Prostate gland (tissue), 2 donors: ENCODE data around the gene ZNRF2. TPM values are rescaled to one million over a fixed set of nuclear protein-coding genes. Genes with fewer than 3 reads are reported as not detected.

Experiments used
- DNase-seq: peaks from one replicate; pipeline ENCODE4 v3.0.0-alpha.2; 2019; ENCODE audit warnings: low spot score
- H3K27ac ChIP-seq, 2 donors: fragments of 200-600 bp; sonication (generic); 2 replicates each; pipeline ENCODE4 v1.5.1; 2017 to 2019
- H3K27me3 ChIP-seq: fragments of 200-600 bp; sonication (generic); replicated peaks from 2 replicates; pipeline ENCODE4 v1.5.1; 2019; ENCODE audit not compliant: insufficient read depth
- H3K36me3 ChIP-seq, 2 donors: fragments of 200-600 bp; sonication (generic); 1 replicate in 1 of 2; 2 replicates in 1 of 2; pipeline versions ENCODE4 v1.5.1 to v1.8.1; 2017 to 2019
- H3K4me1 ChIP-seq: fragments of 200-600 bp; sonication (generic); replicated peaks from 2 replicates; pipeline ENCODE4 v1.5.1; 2019
- H3K4me3 ChIP-seq, 2 donors: fragments of 200-600 bp; sonication (generic); 2 replicates each; pipeline ENCODE4 v1.5.1; 2017 to 2019
- H3K9me3 ChIP-seq: fragments of 200-600 bp; sonication (generic); 2 replicates; pipeline ENCODE4 v1.5.1; 2017
- CTCF ChIP-seq, 4 experiments: fragments of 200-600 bp in 2 of 4; fragments of 450-650 bp in 2 of 4; sonication (generic) in 2 of 4; IDR thresholded peaks; 1 replicate in 3 of 4; 2 replicates in 1 of 4; pipeline ENCODE4 v1.5.1; 2016 to 2019; ENCODE audit warnings: antibody characterized with exemption in 4 of 4, mild to moderate bottlenecking in 2 of 4, moderate library complexity in 2 of 4
- POLR2A ChIP-seq: fragments of 450-650 bp; IDR thresholded peaks from one replicate; pipeline ENCODE4 v1.6.1; 2016; ENCODE audit warnings: antibody characterized with exemption, mild to moderate bottlenecking
- POLR2AphosphoS5 ChIP-seq: sonication (generic); formaldehyde crosslinking; IDR thresholded peaks from one replicate; pipeline ENCODE4 v1.6.1; 2017; ENCODE audit warnings: antibody characterized with exemption
- WGBS: methylation state at CpG from one replicate; pipeline ENCODE4 v1.1.5; 2018; 5-methylcytosine and 5-hydroxymethylcytosine counted together
- intact Hi-C: fragments of 100-400 bp; cut with DNase I; formaldehyde crosslinking; loops from one replicate; pipeline ENCODE4 v1.14.2; 2022
- total RNA-seq, 2 donors: library from RNA; depleted of rRNA; stranded (reverse); fragments of >200 nt; gene quantifications; one replicate each; pipeline ENCODE4 v1.1.0, GENCODE V29; 2016

The ZNRF2 gene
- total RNA-seq, 2 donors from 2014 or later: 23.0 to 35.2 TPM

DNA sequence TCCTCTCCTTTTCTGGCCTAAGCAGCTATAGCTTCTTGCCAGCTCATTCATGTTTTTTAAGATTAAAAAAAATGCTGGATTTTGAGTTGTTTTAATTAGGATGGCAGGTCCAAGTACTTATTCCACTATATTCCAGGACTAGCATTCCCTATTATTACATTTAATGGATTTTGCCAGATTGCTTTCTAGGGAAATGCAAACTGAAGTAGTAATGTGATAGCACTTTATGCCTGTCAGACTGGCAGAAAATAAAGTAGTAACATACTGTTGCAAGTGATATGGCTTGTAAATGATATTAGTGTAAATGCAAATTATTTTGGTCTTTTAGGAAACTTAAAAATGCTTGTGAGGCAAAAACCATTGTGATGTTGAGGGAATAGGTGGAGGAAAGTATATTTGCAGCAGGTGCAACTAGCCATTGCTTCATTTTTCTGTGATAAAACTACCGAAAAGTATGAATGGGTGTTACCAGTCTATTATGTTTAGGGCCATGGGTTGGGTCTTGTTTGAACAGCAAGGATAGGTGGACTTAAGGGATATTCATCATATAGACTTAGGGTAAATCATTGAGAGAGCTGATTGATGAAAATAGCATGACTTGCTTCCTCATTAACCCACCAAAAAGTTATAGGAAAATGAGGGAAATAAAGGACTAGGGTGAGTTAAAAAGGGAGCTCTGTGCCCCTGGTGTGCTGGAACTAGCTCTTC, 19.9 kb downstream of the ZNRF2 start:
- H3K27ac ChIP-seq: no peak overlapping the region
- intact Hi-C loops: no loop called here
- 94% methylated on average over 1 of the region's 1 CpG for WGBS
- DNase-seq: no peak
- H3K9me3 ChIP-seq: no peaks in the 10 kb centered on the region
- no peaks in the 10 kb centered on the region for H3K36me3 ChIP-seq
- no peaks in the 10 kb centered on the region for H3K4me1 ChIP-seq
- no peaks in the 10 kb centered on the region for H3K27me3 ChIP-seq
- TF ChIP-seq POLR2AphosphoS5: no peak
- no peak overlapping the region for H3K4me3 ChIP-seq

GRCh38 chr7:30306976-30307375, 22.6 kb downstream of the ZNRF2 start:
- Histone ChIP-seq H3K27me3 (no peaks in the 10 kb centered on the region), H3K4me3 (no peak overlapping the region), H3K27ac (no peak overlapping the region), H3K9me3 (no peaks in the 10 kb centered on the region), H3K36me3 (no peaks in the 10 kb centered on the region), H3K4me1 (peaks cover 3% of the 10 kb centered on the region)
- no peak for DNase-seq
- WGBS: 81% methylated on average over 1 of the region's 1 CpG
- intact Hi-C loops: no loop called here
- no peak for TF ChIP-seq POLR2AphosphoS5
- no peak for TF ChIP-seq POLR2A
- TF ChIP-seq CTCF (IDR thresholded peaks at IDR 0.05): no peak

GRCh38 chr7:30308389-30308788, 24.0 kb downstream of the ZNRF2 start:
- H3K27me3 ChIP-seq: no peaks in the 10 kb centered on the region
- intact Hi-C loops: no loop called here
- 98% methylated on average over 2 of the region's 2 CpGs for WGBS
- H3K4me1 ChIP-seq: peaks cover 3% of the 10 kb centered on the region
- H3K4me3 ChIP-seq: no peak overlapping the region
- H3K9me3 ChIP-seq: no peaks in the 10 kb centered on the region
- H3K27ac ChIP-seq: no peak overlapping the region
- no peaks in the 10 kb centered on the region for H3K36me3 ChIP-seq
- DNase-seq: no peak
- TF ChIP-seq POLR2A (no peak), POLR2AphosphoS5 (no peak), CTCF (IDR thresholded peaks at IDR 0.05) (no peak)

DNA sequence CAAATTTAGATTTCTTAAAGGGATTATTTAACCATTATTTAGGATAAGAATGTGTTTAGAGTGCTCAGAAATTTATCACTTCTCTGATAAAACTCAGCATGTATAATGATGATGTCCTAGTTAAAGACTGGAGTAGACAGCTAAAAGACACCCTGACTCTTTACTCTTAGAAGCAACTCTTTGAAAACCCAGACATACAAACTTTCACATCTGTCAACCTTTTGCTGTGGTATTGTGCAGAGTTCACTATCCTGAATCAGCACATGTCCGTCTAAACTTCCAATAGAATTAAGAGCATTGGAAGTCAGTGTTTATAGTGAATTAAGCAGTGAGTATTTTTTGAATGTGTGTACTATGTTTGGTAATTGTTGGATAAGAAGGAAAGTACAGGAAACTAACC, 24.9 kb downstream of the ZNRF2 start:
- H3K9me3 ChIP-seq: no peaks in the 10 kb centered on the region
- H3K27me3 ChIP-seq: no peaks in the 10 kb centered on the region
- DNase-seq: no peak
- H3K4me1 ChIP-seq: peaks cover 3% of the 10 kb centered on the region
- no peaks in the 10 kb centered on the region for H3K36me3 ChIP-seq
- WGBS: 96% methylated on average over 1 of the region's 1 CpG
- intact Hi-C loops: no loop called here
- TF ChIP-seq CTCF (IDR thresholded peaks at IDR 0.05) (no peak), POLR2AphosphoS5 (no peak), POLR2A (no peak)
- H3K4me3 ChIP-seq: no peak overlapping the region
- H3K27ac ChIP-seq: no peak overlapping the region

DNA sequence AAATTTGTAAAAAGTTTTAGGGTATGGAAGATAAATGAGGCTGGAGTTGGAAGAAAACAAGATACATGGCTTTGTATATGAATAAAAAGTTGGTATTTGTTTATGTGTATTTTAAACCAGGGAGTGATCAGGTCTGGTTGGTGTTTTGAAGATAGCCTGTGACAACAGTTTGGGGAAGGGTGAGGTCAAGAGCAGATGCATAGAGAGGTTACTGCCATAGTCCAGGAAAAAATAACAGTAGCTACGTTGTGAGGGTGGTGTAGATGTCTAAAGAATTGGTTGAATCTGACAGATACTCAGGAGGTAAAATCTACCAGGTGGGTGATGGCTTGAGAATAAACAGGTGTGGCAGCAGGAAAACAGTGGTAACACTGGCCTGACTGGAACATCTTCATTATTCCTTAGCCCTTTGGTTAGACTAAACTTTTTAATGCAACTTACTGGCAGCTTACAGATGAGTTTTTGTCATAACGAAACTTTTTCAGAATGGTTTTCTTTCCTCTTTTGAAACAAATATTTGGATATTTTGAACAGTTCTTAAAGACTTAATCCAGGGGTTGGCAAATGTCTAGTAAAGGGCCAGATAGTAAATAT, 25.5 kb downstream of the ZNRF2 start:
- no peaks in the 10 kb centered on the region for H3K27me3 ChIP-seq
- TF ChIP-seq POLR2AphosphoS5 (no peak), CTCF (IDR thresholded peaks at IDR 0.05) (no peak), POLR2A (no peak)
- 89% methylated on average over 2 of the region's 2 CpGs for WGBS
- no peaks in the 10 kb centered on the region for H3K36me3 ChIP-seq
- H3K9me3 ChIP-seq: no peaks in the 10 kb centered on the region
- DNase-seq: no peak
- H3K27ac ChIP-seq: no peak overlapping the region
- H3K4me1 ChIP-seq: peaks cover 3% of the 10 kb centered on the region
- intact Hi-C loops: no loop called here
- H3K4me3 ChIP-seq: no peak overlapping the region
